ENCODE data around the gene ST6GALNAC3. TPM values are rescaled to one million over a fixed set of nuclear protein-coding genes. Genes with fewer than 3 reads are reported as not detected.

ST6GALNAC3 gene
- total RNA-seq, 6 experiments from 2014 or later = 1.00 to 1.7 (median 1.2) TPM

- H3K27me3 Mint-ChIP-seq (ENCODE audit: insufficient read depth) = no peaks in the 10 kb centered on the region
- H3K4me1 Mint-ChIP-seq (ENCODE audit: low read depth) = no peaks in the 10 kb centered on the region
- H3K4me3 Mint-ChIP-seq = no peak overlapping the region
- no peak overlapping the region for H3K27ac Mint-ChIP-seq
- H3K36me3 Mint-ChIP-seq (ENCODE audit: low read depth) = no peaks in the 10 kb centered on the region
- DNase-seq = no peak
- no peak for TF ChIP-seq CTCF (IDR thresholded peaks at IDR 0.05)
- H3K9me3 Mint-ChIP-seq = peaks cover 12% of the 10 kb centered on the region
These were observed 352.1 kb downstream of the ST6GALNAC3 start for GRCh38 chr1:76426606-76427005.

DNA sequence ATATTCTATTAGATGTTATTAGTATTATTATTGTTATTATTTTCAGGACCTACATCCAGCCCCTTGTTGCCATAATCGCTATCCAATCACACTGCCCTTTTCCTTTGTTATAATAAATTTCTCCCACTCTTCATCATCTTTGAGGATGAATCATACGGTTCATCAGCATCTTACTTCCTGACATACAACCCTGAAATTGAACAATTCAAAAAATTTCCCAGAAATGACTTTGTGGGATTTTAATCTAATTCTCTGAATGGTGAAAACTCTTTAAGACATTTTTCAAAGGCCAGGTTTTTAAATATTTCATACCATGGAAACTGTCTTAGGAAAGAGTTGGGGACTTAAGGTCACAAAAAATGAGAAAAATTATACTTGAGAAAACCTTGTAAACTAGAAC, 353.5 kb downstream of the ST6GALNAC3 start:
- Mint-ChIP-seq H3K4me3 (no peak overlapping the region), H3K27me3 (ENCODE audit: insufficient read depth) (peaks cover under 1% of the 10 kb centered on the region; the same call in 1 of the 2 replicates), H3K9me3 (peaks cover 16% of the 10 kb centered on the region), H3K27ac (no peak overlapping the region), H3K36me3 (ENCODE audit: low read depth) (0 out of 2 replicates have a peak, but pooled peaks cover 2% of the 10 kb centered on the region), H3K4me1 (ENCODE audit: low read depth) (no peaks in the 10 kb centered on the region)
- TF ChIP-seq CTCF (IDR thresholded peaks at IDR 0.05) = no peak
- DNase-seq = no peak

GRCh38 chr1:76430531-76430930, 356.0 kb downstream of the ST6GALNAC3 start:
- Mint-ChIP-seq H3K4me1 (ENCODE audit: low read depth) (no peaks in the 10 kb centered on the region), H3K27ac (no peak overlapping the region), H3K36me3 (ENCODE audit: low read depth) (0 out of 2 replicates have a peak, but pooled peaks cover 4% of the 10 kb centered on the region), H3K4me3 (no peak overlapping the region), H3K27me3 (ENCODE audit: insufficient read depth) (peaks cover 2% of the 10 kb centered on the region; the same call in 1 of the 2 replicates), H3K9me3 (peaks cover 16% of the 10 kb centered on the region)
- DNase-seq = no peak
- no peak for TF ChIP-seq CTCF (IDR thresholded peaks at IDR 0.05)

- no peak overlapping the region for H3K4me3 Mint-ChIP-seq
- H3K27ac Mint-ChIP-seq = no peak overlapping the region
- TF ChIP-seq CTCF (IDR thresholded peaks at IDR 0.05) = no peak
- DNase-seq = no peak
- H3K9me3 Mint-ChIP-seq = peaks cover 18% of the 10 kb centered on the region
- H3K4me1 Mint-ChIP-seq (ENCODE audit: low read depth) = no peaks in the 10 kb centered on the region
- H3K36me3 Mint-ChIP-seq (ENCODE audit: low read depth) = peaks cover 6% of the 10 kb centered on the region; the same call in 1 of the 2 replicates
- H3K27me3 Mint-ChIP-seq (ENCODE audit: insufficient read depth) = peaks cover 2% of the 10 kb centered on the region; the same call in 1 of the 2 replicates
These were observed 359.0 kb downstream of the ST6GALNAC3 start for GRCh38 chr1:76433526-76433925.

DNA sequence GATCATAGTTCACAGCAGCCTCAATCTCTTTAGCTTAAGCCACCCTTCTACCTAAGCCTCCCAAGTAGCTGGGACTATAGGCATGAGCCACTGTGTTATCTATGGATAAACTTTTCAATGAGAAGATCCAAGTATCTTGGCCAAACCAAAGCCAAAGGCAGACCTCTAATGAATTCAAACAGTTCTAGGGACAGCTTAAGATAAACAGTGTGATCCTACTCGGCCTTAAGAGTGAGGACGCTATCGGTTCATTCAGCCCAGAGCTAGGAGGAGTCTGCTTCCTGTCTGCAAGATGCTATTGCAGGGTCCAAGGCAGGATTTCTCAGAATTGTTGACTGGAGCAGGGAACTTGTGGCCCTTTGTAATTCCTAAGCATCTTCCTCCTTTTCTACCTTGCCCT, 368.7 kb downstream of the ST6GALNAC3 start:
- H3K36me3 Mint-ChIP-seq (ENCODE audit: low read depth) = peaks cover 3% of the 10 kb centered on the region; the same call in 1 of the 2 replicates
- peaks cover 18% of the 10 kb centered on the region for H3K9me3 Mint-ChIP-seq
- no peak for TF ChIP-seq CTCF (IDR thresholded peaks at IDR 0.05)
- H3K4me1 Mint-ChIP-seq (ENCODE audit: low read depth) = no peaks in the 10 kb centered on the region
- H3K27ac Mint-ChIP-seq = no peak overlapping the region
- DNase-seq = no peak
- H3K27me3 Mint-ChIP-seq (ENCODE audit: insufficient read depth) = no peaks in the 10 kb centered on the region
- H3K4me3 Mint-ChIP-seq = no peak overlapping the region

- H3K27me3 Mint-ChIP-seq (ENCODE audit: insufficient read depth) = no peaks in the 10 kb centered on the region
- no peak overlapping the region for H3K27ac Mint-ChIP-seq
- DNase-seq = no peak
- no peak overlapping the region for H3K4me3 Mint-ChIP-seq
- no peaks in the 10 kb centered on the region for H3K4me1 Mint-ChIP-seq (ENCODE audit: low read depth)
- no peaks in the 10 kb centered on the region for H3K36me3 Mint-ChIP-seq (ENCODE audit: low read depth)
- H3K9me3 Mint-ChIP-seq = peaks cover 11% of the 10 kb centered on the region
- no peak for TF ChIP-seq CTCF (IDR thresholded peaks at IDR 0.05)
These were observed 370.2 kb downstream of the ST6GALNAC3 start for GRCh38 chr1:76444773-76445172.

Data from HFFc6 (cell line).